HepG2 (cell line): Measurements from ENCODE around the gene SAMD10. TPM values are rescaled to one million over a fixed set of nuclear protein-coding genes. Genes with fewer than 3 reads are reported as not detected.

Source experiments
- ATAC-seq: fragments of 200-7000 bp; cut with Tn5 transposase; 3 replicates; pipeline ENCODE4 v1.9.1; 2020; ENCODE audit warnings: mild to moderate bottlenecking, moderate library complexity
- BruUV-seq: library from RNA; stranded (reverse); fragments of 400-500 nt; replicated peaks from 2 replicates; lab custom pipeline; 2021; lab: Mats Ljungman, UMichigan
- CTCF ChIA-PET: fragments of 300-600 bp; formaldehyde crosslinking; extraction: SDS; loops from one replicate; lab custom pipeline; 2021; ENCODE audit warnings: low total read pairs, inconsistent platforms, low intra/inter-chr PET ratio; lab: Yijun Ruan, JAX
- POLR2A ChIA-PET: fragments of 350-600 bp; sonication (Branson Sonifier 250); formaldehyde crosslinking; loops from one replicate; lab custom pipeline; 2020; ENCODE audit warnings: antibody characterized with exemption, inconsistent platforms; lab: Yijun Ruan, JAX
- DNase-seq: peaks from one replicate; pipeline ENCODE4 v3.0.0-alpha.2; 2015; ENCODE audit warnings: low spot score
- FAIRE-seq: peaks from 3 replicates; lab custom pipeline; 2011; peaks lifted over from hg19 to GRCh38; lab: Jason Lieb, UNC
- H2AFZ ChIP-seq: one replicate; pipeline ENCODE4 v1.6.1; 2011; ENCODE audit warnings: low read length, inconsistent platforms
- H3K27ac ChIP-seq: fragments of 300-600 bp; 3 replicates; pipeline ENCODE4 v1.8.0; 2011; ENCODE audit warnings: mixed run types, mild to moderate bottlenecking, mixed read lengths, low read length, inconsistent platforms; ENCODE audit not compliant: insufficient read depth; ENCODE audit errors: extremely low read length
- H3K27me3 ChIP-seq, 2 experiments: fragments of 200-600 bp in 1 of 2; 2 replicates in 1 of 2; 3 replicates in 1 of 2; pipeline versions ENCODE4 v1.6.0 to v1.8.0; 2011; ENCODE audit warnings: low read length in 2 of 2, mild to moderate bottlenecking in 2 of 2, moderate library complexity in 2 of 2, inconsistent platforms in 1 of 2; ENCODE audit not compliant: insufficient read depth in 2 of 2, control insufficient read depth in 1 of 2
- H3K36me3 ChIP-seq, 2 experiments: fragments of 200-600 bp in 1 of 2; replicated peaks in 1 of 2; 2 replicates in 1 of 2; 3 replicates in 1 of 2; pipeline versions ENCODE4 v1.5.1 to v1.8.0; 2011; ENCODE audit warnings: low read length in 2 of 2, inconsistent platforms in 1 of 2; ENCODE audit not compliant: insufficient read depth in 2 of 2, control insufficient read depth in 1 of 2
- H3K4me1 ChIP-seq: 2 replicates; pipeline ENCODE4 v1.5.1; 2012; ENCODE audit warnings: low read length, inconsistent platforms; ENCODE audit not compliant: insufficient read depth
- H3K4me2 ChIP-seq: 2 replicates; pipeline ENCODE4 v1.6.0; 2011; ENCODE audit warnings: low read depth, low read length, inconsistent platforms
- H3K4me3 ChIP-seq, 3 experiments: fragments of 200-600 bp in 1 of 3; sonication (generic), shearing (Covaris generic) in 1 of 3; replicated peaks in 1 of 3; 2 replicates each; pipeline ENCODE4 v1.5.1; 2011 to 2016; ENCODE audit warnings: low read length in 3 of 3, inconsistent platforms in 2 of 3, low read depth in 2 of 3, mild to moderate bottlenecking in 2 of 3, control low read depth in 1 of 3, mixed read lengths in 1 of 3; ENCODE audit not compliant: insufficient read depth in 1 of 3
- H3K79me2 ChIP-seq: one replicate; pipeline ENCODE4 v1.6.1; 2011; ENCODE audit warnings: low read length, inconsistent platforms; ENCODE audit not compliant: insufficient read depth
- H3K9ac ChIP-seq: 2 replicates; pipeline ENCODE4 v1.6.0; 2011; ENCODE audit warnings: mild to moderate bottlenecking, low read depth, low read length, inconsistent platforms; ENCODE audit not compliant: insufficient read depth
- H3K9me3 ChIP-seq: 2 replicates; pipeline ENCODE4 v1.5.1; 2012; ENCODE audit warnings: mild to moderate bottlenecking, low read length
- H4K20me1 ChIP-seq: 2 replicates; pipeline ENCODE4 v1.6.0; 2011; ENCODE audit warnings: inconsistent platforms, mild to moderate bottlenecking, low read length, moderate library complexity; ENCODE audit not compliant: insufficient read depth
- AGO2 ChIP-seq: fragments of 200-400 bp; formaldehyde crosslinking; optimal IDR thresholded peaks from 2 replicates; pipeline ENCODE3; 2017; ENCODE audit warnings: mild to moderate bottlenecking, low read depth, low read length, moderate library complexity
- AKAP8 ChIP-seq: sonication (generic); formaldehyde crosslinking; IDR thresholded peaks from 2 replicates; pipeline ENCODE4 v1.5.1; 2020; ENCODE audit warnings: mild to moderate bottlenecking, missing genetic modification reagents
- FIP1L1 ChIP-seq: fragments of 200-400 bp; formaldehyde crosslinking; IDR thresholded peaks from 2 replicates; pipeline ENCODE4 v1.6.1; 2018; ENCODE audit warnings: low read depth, mild to moderate bottlenecking, low read length, moderate library complexity, borderline replicate concordance; ENCODE audit not compliant: insufficient read depth
- FOXA3 ChIP-seq: IDR thresholded peaks from 2 replicates; pipeline ENCODE4 v1.6.1; 2016; ENCODE audit warnings: missing genetic modification reagents, missing compliant biosample characterization
- NR2F2 ChIP-seq: IDR thresholded peaks from 2 replicates; pipeline ENCODE4 v1.6.1; 2012; ENCODE audit warnings: low read depth, inconsistent platforms, borderline replicate concordance
- POLR2A ChIP-seq, 2 experiments: IDR thresholded peaks; 2 replicates each; pipeline ENCODE4 v1.6.1; 2011; ENCODE audit warnings: low read depth in 2 of 2, low read length in 2 of 2, mild to moderate bottlenecking in 1 of 2, moderate library complexity in 1 of 2; ENCODE audit not compliant: insufficient read depth in 1 of 2
- RBFOX2 ChIP-seq: fragments of 200-400 bp; formaldehyde crosslinking; IDR thresholded peaks from 2 replicates; pipeline ENCODE4 v1.6.1; 2017; ENCODE audit warnings: low read depth, mild to moderate bottlenecking, low read length
- RBM22 ChIP-seq: fragments of 200-400 bp; formaldehyde crosslinking; optimal IDR thresholded peaks from 2 replicates; pipeline ENCODE3; 2017; ENCODE audit warnings: mild to moderate bottlenecking, low read length, moderate library complexity
- SAFB2 ChIP-seq: sonication (generic); formaldehyde crosslinking; IDR thresholded peaks from 2 replicates; pipeline ENCODE4 v1.5.1; 2020; ENCODE audit warnings: missing genetic modification reagents, low read depth, mild to moderate bottlenecking, borderline replicate concordance
- TERF1 ChIP-seq: sonication (generic); formaldehyde crosslinking; IDR thresholded peaks from 2 replicates; pipeline ENCODE4 v1.8.0; 2022; ENCODE audit warnings: mild to moderate bottlenecking, missing genetic modification reagents, moderate library complexity
- ZBTB26 ChIP-seq: IDR thresholded peaks from 2 replicates; pipeline ENCODE4 v1.6.1; 2016; ENCODE audit warnings: missing compliant biosample characterization, missing genetic modification reagents, borderline replicate concordance
- ZNF333 ChIP-seq: sonication (generic); formaldehyde crosslinking; IDR thresholded peaks from 2 replicates; pipeline ENCODE4 v1.4.0; 2020; ENCODE audit warnings: mild to moderate bottlenecking, missing genetic modification reagents, borderline replicate concordance
- ZNF768 ChIP-seq: sonication (generic); formaldehyde crosslinking; IDR thresholded peaks from 2 replicates; pipeline ENCODE4 v1.4.0; 2020; ENCODE audit warnings: missing genetic modification reagents
- ZNF782 ChIP-seq: sonication (generic); formaldehyde crosslinking; IDR thresholded peaks from 2 replicates; pipeline ENCODE4 v1.4.0; 2020; ENCODE audit warnings: missing genetic modification reagents, mild to moderate bottlenecking, borderline replicate concordance
- WGBS: methylation state at CpG from one replicate; pipeline ENCODE4 v1.1.6; 2017; ENCODE audit warnings: low lambda C conversion rate; 5-methylcytosine and 5-hydroxymethylcytosine counted together
- in situ Hi-C: cut with HindIII; loops from 2 replicates; pipeline ENCODE4 v1.10.0; 2017; ENCODE audit warnings: low pct_unique_long_range_greater_than_20kb; ENCODE audit not compliant: extremely low pct_ligation_motif_present
- intact Hi-C: fragments of 100-400 bp; cut with micrococcal nuclease; formaldehyde crosslinking; loops from one replicate; pipeline ENCODE4 v1.10.0; 2022; ENCODE audit not compliant: unreplicated experiment
- polyA plus RNA-seq, 8 experiments: library from polyadenylated mRNA; depleted of rRNA in 3 of 8; stranded (reverse) in 7 of 8; unstranded in 1 of 8; fragments of >200 nt; fragmentation: Illumina TruSeq in 4 of 8; extraction: Trizol in 4 of 8; gene quantifications; 2 replicates each; pipeline versions ENCODE4 v1.2.1 to v1.2.3, GENCODE V29; 2011 to 2016; ENCODE audit warnings: low read depth in 4 of 8, missing spikeins in 1 of 8, mixed read lengths in 1 of 8; ENCODE audit not compliant: insufficient read depth in 1 of 8
- total RNA-seq, 5 experiments: library from RNA; depleted of rRNA; stranded (reverse); fragments of >200 nt; fragmentation: Illumina TruSeq; extraction: Trizol; gene quantifications; 2 replicates each; pipeline ENCODE4 v1.2.3, GENCODE V29; 2016; ENCODE audit warnings: low read depth in 1 of 5

The SAMD10 gene
- total and polyA plus RNA-seq, 2 of the 13 experiments (the other 11 are each of a cell fraction or from before 2014, with no cell fraction given) = 6.1 to 11.0 TPM

- intact Hi-C loops = loop anchor here (10.0 kb wide), 1 partner anchor 1602 kb away; the partner anchor contains the start of gene LAMA5
- Histone ChIP-seq H3K79me2 (peaks cover 13% of the 10 kb centered on the region), H4K20me1 (no peaks in the 10 kb centered on the region), H2AFZ (no peak overlapping the region), H3K4me2 (no peak overlapping the region), H3K27ac (no peak overlapping the region), H3K4me3 (no peak overlapping the region), H3K9me3 (no peaks in the 10 kb centered on the region), H3K9ac (no peak overlapping the region), H3K4me1 (peaks cover 31% of the 10 kb centered on the region), H3K36me3 (peaks cover 35 to 47% of the 10 kb centered on the region in 2 experiments), H3K27me3 (no peaks in the 10 kb centered on the region)
- FAIRE-seq (no peak), ATAC-seq (no peak), DNase-seq (no peak)
- TF ChIP-seq TERF1 (CRISPR knock-in tag) = peak; percentile 56; the same call in 1 of the 2 replicates
- no peak for TF ChIP-seq NR2F2
- TF ChIP-seq FIP1L1 = no peak
- no peak for TF ChIP-seq ZNF333 (CRISPR knock-in tag)
- peak; percentile 64 for TF ChIP-seq RBFOX2
- peak; percentile 40; the same call in 1 of the 2 replicates for TF ChIP-seq AKAP8 (CRISPR knock-in tag)
- TF ChIP-seq ZNF768 (CRISPR knock-in tag) = 0 out of 2 replicates have a peak, but pooled peaks have one; percentile 9
- peak in 1 of 2 experiments; percentile 28; a peak in 1 of 4 replicates for TF ChIP-seq POLR2A (IDR thresholded peaks at IDR 0.05; ENCODE audit: insufficient read depth in 1 of 2, low read depth in 2 of 2, low read length in 2 of 2)
- peak; percentile 49 for TF ChIP-seq RBM22
- TF ChIP-seq AGO2 = peak; percentile 56
- TF ChIP-seq ZNF782 = no peak
- TF ChIP-seq FOXA3 = no peak
- TF ChIP-seq SAFB2 (CRISPR knock-in tag) = 0 out of 2 replicates have a peak, but pooled peaks have one; percentile 62
- TF ChIP-seq ZBTB26 (CRISPR knock-in tag) = no peak
- no TSS peak for BruUV-seq
- 93% methylated on average over 12 of the region's 13 CpGs for WGBS
- ChIA-PET POLR2A (interaction anchor here (0.8 to 3.1 kb wide), 3 partner anchors 8 to 13 kb away, joined by 3 to 78 read pairs (median 16); partner anchors contain the start of genes PRPF6, SAMD10 and UCKL1), CTCF (no interaction called here)
- in situ Hi-C loops = no loop called here
These were observed 12.5 kb downstream of the SAMD10 start for GRCh38 chr20:63966944-63967322.
